Uterus (tissue), 2 donors: ENCODE data around the gene P4HB.

ENCODE experiments used
- CTCF ChIP-seq, 4 experiments: fragments of 200-600 bp in 2 of 4; fragments of 450-650 bp in 2 of 4; sonication (generic) in 2 of 4; IDR thresholded peaks; one replicate each; pipeline ENCODE4 v1.5.1; 2016 to 2019; ENCODE audit warnings: antibody characterized with exemption in 4 of 4, mild to moderate bottlenecking in 2 of 4, moderate library complexity in 1 of 4
- POLR2A ChIP-seq, 2 donors: fragments of 450-650 bp; IDR thresholded peaks; one replicate each; pipeline ENCODE4 v1.6.1; 2016; ENCODE audit warnings: antibody characterized with exemption in 2 of 2, mild to moderate bottlenecking in 1 of 2, moderate library complexity in 1 of 2

GRCh38 chr17:81838753-81839255, 21.5 kb downstream of the P4HB start:
- TF ChIP-seq CTCF (IDR thresholded peaks at IDR 0.05) (no peak), POLR2A (IDR thresholded peaks at IDR 0.05) (no peak)
